GM21526 (cell line): ENCODE data around the gene KRTAP12-4.
"Not testable (repeated sequence)": the region's sequence is repeated elsewhere in the genome, so short reads cannot be mapped to it uniquely, and the experiment has no call there.

Experiments
- ATAC-seq: cut with Tn5 transposase; IDR thresholded peaks from one replicate; pipeline ENCODE4 v1.9.1; 2021; ENCODE audit warnings: moderate library complexity; ENCODE audit not compliant: unreplicated experiment, low FRiP score

KRTAP12-4 gene, protein sequence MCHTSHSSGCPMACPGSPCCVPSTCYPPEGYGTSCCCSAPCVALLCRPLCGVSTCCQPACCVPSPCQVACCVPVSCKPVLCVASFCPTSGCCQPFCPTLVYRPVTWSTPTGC

DNA sequence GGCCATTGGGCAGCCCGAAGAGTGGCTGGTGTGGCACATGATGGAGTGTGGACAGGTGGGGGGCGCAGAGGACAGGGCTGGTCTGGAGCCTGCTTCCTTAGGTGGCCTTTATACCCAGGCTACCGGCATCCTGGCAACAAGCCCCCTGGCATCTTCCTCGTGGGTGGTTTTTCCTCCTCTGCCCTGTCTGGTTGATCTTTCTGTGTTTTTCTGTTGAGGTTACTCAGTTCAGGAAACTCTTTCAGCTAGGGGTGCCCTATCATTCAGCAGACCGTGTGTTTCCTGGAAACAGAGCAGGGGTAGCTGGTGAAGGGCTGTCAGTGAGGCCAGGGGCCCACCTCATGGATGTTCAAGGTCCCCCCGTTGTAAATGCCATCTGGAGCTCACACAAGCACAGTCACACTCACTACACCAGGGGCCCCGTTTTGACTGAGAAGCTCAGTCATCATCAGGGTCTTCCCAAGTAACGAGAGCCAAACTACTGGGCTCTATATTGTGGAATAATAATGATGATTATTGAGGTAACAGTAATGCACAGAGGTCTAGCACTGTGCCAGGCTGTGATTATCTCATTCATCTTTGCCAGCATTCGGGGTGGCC is at the start of gene KRTAP12-4:
TSS of gene KRTAP12-4 (minus strand) at position 84 of the 600 bp plus-strand sequence. CDS start at position 39, 45 bp downstream.
- ATAC-seq, result no peak

DNA sequence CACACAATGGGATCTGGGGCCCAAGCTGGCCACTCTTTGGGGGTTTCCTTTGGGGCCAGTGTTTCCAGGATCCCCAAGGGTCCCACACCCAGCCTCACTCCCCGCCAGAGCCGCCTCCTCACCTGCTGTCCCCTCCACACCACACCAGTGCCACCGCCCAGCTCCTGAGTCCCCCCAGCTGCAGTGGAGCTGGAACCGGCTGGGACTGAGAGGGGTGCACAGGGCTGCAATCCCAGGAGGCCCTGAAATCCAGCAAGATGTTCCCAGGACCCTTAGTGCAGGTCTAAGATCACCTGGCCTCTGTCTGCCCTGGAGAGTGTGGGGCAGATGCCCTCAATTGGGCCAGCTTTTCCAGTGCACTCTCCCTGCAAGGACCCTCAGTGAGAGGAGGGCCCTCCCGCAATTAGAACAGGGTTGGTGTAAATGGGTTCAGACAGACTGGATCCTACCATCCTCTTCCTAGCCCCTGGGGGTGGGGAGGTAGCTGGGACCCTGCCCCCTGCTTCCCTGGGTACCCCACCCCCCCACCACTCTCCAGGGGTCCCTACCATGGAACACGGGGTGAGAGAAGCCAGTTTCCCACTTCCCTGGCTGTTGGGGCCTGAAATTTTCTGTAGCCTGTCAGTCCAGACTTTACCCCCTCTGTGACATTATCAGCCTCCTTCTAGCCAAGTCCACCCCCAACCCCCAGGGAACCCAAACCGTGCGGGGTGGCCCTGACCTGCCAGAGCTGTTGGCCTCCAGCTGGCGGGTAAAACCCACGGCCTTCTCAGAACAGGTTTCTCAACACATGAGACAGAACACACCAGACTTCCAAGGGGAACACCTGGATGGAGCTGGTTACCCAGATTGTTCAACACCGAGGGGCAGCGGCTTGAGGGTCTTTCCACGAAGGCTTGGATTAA is 49.5 kb upstream of the KRTAP12-4 start:
- no peak for ATAC-seq

GRCh38 chr21:44702973-44703730 is 48.7 kb upstream of the KRTAP12-4 start:
- ATAC-seq, result no peak

GRCh38 chr21:44702111-44702972 is 47.9 kb upstream of the KRTAP12-4 start:
- ATAC-seq, result no peak

DNA sequence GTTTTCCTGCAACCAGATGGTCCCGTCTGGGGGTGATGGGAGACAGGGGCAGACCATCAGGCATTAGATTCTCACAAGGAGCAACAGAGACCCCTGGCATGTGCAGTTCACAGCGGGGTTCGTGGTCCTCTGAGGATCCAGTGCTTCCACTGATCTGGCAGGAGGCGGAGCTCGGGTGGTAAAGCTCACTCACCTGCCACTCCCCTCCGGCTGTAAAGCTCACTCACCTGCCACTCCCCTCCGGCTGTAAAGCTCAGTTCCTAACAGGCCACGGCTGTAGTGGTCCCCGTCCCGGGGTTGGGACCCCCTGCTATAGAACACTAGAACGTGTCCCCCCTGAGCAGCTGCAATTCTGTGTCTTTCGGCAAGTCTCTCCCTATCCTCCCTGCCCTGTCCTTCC is 47.1 kb upstream of the KRTAP12-4 start:
- no peak for ATAC-seq

DNA sequence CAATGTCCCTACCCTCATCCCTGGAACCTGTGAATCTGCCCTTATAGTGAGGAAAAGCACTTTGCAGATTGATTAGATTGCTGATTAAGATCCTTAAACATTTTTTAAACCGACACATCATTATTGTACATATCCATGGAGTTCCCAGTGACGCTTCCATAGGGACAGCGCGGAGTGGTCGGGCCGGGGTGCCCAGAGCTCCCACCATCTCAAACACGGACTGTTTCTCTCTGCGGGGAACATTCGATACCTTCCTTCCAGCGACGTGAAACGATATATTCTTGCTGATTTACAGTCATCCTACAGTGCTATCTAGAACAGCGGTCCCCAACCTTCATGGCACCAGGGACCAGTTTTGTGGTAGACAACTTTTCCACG is 46.6 kb upstream of the KRTAP12-4 start:
- no peak for ATAC-seq

DNA sequence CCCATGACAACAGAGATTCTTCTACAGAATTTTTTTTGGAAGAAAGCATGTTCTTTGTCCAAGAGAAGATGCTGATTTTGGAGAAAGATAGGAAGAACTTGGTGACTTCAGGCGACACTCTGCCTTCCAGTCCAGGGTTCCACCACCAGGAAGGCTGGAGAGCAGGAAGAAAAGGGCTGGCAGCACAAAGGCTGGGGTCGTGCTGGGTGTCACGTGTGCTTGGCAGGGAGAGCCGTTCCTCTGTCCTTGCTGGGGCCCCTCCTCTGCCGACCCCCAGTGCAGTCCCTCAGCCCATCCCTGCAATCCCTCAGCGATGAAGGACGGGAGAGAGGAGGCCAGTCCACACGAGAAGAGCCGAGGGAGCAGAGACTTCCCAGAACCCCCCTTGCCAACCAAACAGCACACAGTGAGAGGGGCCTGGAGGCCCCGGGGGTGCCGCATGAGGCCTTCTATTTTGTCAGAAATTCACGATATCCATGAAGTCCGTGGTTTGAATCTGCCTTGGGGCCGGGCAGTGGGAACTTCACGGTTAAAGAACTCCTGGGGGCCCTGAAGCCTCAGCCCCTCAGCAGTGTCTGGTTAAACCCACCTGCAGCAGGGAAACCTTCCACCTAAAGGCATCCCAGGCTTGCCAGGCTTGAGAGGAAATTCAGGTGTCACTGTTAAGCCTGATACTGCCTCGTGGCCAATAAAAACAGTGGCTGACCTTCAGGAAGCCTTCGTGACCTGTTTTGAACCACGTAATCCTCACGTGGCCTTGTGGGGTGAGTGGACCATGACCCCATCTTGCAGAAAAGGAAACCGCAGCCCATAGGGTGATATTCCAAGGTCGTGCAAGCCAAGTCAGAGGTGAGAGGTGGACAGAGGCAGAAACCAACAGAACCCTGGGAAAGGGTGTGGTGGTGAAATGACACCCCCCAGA is 45.9 kb upstream of the KRTAP12-4 start:
- no peak for ATAC-seq

- no peak for ATAC-seq
Measured at GRCh38 chr21:44699502-44700001, 45.1 kb upstream of the KRTAP12-4 start.

GRCh38 chr21:44697811-44698734 is 43.6 kb upstream of the KRTAP12-4 start:
- no peak for ATAC-seq

GRCh38 chr21:44697172-44697810 is 42.8 kb upstream of the KRTAP12-4 start, which contains the start of gene KRTAP10-12:
TSS of gene KRTAP10-12 (plus strand) at chr21:44697172. CDS start at chr21:44697202, 30 bp downstream.
- not testable (repeated sequence) for ATAC-seq

GRCh38 chr21:44696572-44696971 is 42.1 kb upstream of the KRTAP12-4 start:
- no peak for ATAC-seq

DNA sequence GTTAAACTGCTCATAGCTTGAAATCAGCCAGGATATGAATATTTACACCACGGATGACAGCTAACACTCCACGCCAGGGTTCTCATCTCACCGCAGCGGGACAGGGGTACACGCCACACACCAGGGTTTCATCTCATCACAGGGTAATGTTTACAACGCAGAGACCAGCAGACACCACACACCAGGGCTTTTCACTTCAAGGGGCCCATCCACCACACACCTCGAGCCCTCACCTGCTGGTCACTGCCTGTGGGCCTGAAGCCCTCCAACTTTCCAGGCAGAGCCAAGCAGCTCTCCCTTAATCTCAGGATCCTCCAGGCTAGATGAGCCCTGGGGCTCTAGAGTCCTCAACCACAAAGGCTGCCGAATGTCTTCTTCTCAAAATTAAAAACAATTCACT is 41.2 kb upstream of the KRTAP12-4 start:
- ATAC-seq, result no peak

- no peak for ATAC-seq
Measured at GRCh38 chr21:44695184-44695583, 40.7 kb upstream of the KRTAP12-4 start.

- no peak for ATAC-seq
Measured at GRCh38 chr21:44694776-44695175, 40.3 kb upstream of the KRTAP12-4 start.

DNA sequence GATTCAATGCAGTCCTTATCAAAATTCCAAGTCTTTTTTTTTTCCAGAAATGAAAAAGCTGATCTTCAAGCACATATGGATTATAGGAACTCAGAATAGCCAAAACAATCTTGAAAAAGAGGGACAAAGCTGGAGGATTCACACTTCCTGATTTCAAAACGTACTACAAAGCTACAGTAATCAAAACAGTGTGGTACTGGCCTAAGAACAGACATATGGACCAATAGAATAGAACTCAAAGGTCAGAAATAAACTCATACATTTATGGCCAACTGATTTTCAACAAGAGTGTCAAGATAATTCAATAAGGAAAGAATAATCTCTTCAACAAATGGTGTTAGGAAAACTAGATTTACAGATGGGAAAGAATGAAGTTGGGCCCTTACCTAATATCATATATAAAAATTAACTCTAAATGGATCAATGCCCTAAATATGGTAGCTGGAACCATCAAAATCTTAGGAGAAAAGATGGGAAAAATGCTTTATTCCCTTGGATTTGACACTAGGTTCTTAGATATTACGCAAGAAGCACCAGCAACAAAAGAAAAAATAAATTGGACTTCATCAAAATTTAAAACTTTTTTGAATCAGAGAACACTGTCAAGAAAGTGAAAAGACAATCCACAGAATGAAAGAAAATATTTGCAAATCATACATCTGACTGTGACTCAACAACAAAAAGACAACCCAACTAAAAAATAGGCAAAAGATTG is 38.5 kb upstream of the KRTAP12-4 start:
- ATAC-seq, result no peak

DNA sequence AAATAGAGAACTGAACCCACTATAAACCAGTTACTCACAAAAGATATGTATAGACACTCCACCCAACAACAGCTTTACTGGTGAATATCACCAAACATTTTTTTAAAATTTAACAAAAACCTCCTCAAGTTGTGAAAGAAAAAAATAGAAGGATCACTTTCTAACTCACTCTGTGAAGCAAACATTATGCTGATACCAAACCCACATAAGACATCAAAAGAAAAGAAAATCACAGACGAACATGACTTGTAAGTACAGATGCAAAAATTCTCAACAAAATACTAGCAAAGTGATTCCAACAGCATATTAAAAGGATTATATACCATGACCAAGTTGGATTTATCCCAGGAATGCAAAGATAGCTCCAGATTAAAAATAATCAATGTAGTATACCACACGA is 37.2 kb upstream of the KRTAP12-4 start:
- no peak for ATAC-seq

DNA sequence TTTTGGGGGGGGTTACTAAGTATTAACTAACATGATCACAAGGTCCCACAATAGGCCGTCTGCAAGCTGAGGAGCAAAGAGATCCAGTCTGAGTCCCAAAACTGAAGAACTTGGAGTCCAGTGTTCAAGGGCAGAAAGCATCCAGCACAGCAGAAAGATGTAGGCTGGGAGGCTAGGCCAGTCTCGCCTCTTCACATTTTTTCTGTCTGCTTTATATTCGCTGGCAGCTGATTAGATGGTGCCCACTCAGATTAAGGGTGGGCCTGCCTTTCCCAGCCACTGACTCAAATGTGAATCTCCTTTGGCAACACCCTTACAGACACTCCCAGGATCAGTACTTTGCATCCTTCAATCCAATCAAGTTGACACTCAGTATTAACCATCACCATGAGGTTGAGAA is 35.3 kb upstream of the KRTAP12-4 start:
- ATAC-seq, result not testable (repeated sequence)
